ENCODE measurements around the gene RSRC1. TPM values are rescaled to one million over a fixed set of nuclear protein-coding genes. Genes with fewer than 3 reads are reported as not detected.

The RSRC1 gene
- total and polyA plus RNA-seq, 2 of the 13 experiments (the other 11 are each of a cell fraction or from before 2014, with no cell fraction given), result 4.9 to 63.0 TPM

DNA sequence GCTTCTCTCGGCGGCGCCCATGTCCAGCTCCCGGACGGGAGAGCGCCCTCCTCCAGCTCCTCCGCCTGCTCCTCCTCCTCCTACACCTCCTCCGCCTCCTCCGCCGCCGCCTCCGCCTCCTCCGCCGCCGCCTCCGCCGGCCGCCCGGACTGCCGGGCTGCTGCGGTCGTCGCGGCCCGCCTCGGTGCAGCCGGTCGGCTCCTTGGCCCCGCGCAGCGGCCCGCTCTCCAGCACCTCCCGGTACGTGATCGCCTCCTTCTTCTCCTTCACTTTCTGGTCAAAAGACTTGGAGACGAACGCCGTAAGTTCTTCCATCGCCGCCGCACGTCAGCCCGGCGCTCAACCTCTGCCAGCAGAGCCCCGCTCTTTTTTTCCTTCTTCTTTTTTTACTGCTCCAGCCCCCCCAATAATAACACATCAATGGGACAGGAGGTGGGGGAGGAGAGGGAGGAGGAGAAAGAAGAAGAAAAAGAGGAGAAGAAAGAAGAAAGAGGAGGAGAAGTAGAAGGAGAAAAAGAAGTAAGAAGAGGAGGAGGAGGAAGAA, 4.1 kb upstream of the RSRC1 start (continued):
- TF ChIP-seq ZNF687 (CRISPR knock-in tag; IDR thresholded peaks at IDR 0.05) (0 out of 2 replicates have a peak, but pooled peaks have one; percentile 4), CENPT (CRISPR knock-in tag; IDR thresholded peaks at IDR 0.05; ENCODE audit: low read depth) (no peak)
- TF ChIP-seq, protein P1, sequence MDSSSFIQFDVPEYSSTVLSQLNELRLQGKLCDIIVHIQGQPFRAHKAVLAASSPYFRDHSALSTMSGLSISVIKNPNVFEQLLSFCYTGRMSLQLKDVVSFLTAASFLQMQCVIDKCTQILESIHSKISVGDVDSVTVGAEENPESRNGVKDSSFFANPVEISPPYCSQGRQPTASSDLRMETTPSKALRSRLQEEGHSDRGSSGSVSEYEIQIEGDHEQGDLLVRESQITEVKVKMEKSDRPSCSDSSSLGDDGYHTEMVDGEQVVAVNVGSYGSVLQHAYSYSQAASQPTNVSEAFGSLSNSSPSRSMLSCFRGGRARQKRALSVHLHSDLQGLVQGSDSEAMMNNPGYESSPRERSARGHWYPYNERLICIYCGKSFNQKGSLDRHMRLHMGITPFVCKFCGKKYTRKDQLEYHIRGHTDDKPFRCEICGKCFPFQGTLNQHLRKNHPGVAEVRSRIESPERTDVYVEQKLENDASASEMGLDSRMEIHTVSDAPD (CRISPR knock-in tag; IDR thresholded peaks at IDR 0.05), result no peak

- intact Hi-C loops (cut with micrococcal nuclease; ENCODE audit: unreplicated experiment) (loop anchor here (5.0 kb wide), 1 partner anchor 205 kb away; no protein-coding TSS in a partner anchor), in situ Hi-C loops (cut with HindIII; ENCODE audit: extremely low pct_ligation_motif_present, low pct_unique_long_range_greater_than_20kb) (no loop called here)
- Histone ChIP-seq H3K9ac (ENCODE audit: insufficient read depth, low read depth, low read length) (no peak overlapping the region), H3K4me3 (replicated peaks in 1 of 3; ENCODE audit: insufficient read depth in 1 of 3, low read depth in 2 of 3, low read length in 3 of 3) (peak overlapping the region in 2 of 3 experiments; percentile 58 to 75; a peak in 4 of 6 replicates), H3K27me3 (ENCODE audit: control insufficient read depth in 1 of 2, insufficient read depth in 2 of 2, low read length in 2 of 2) (peaks cover 10 to 66% of the 10 kb centered on the region in 2 experiments), H4K20me1 (ENCODE audit: insufficient read depth, low read length) (no peaks in the 10 kb centered on the region), H3K79me2 (ENCODE audit: insufficient read depth, low read length) (peaks cover 14% of the 10 kb centered on the region), H3K4me2 (ENCODE audit: low read depth, low read length) (peak overlapping the region; percentile 77), H2AFZ (ENCODE audit: low read length) (no peak overlapping the region), H3K36me3 (replicated peaks in 1 of 2; ENCODE audit: control insufficient read depth in 1 of 2, insufficient read depth in 2 of 2, low read length in 2 of 2) (no peaks in the 10 kb centered on the region), H3K4me1 (ENCODE audit: insufficient read depth, low read length) (peaks cover 64% of the 10 kb centered on the region), H3K27ac (ENCODE audit: extremely low read length, insufficient read depth, low read length) (no peak overlapping the region), H3K9me3 (ENCODE audit: low read length) (no peaks in the 10 kb centered on the region)
- DNase-seq (ENCODE audit: low spot score), result no peak
- ChIA-PET POLR2A (interaction anchor here (1.0 kb wide), 1 partner anchor 9 kb away, joined by 4 read pairs; no protein-coding TSS in a partner anchor), CTCF (ENCODE audit: low intra/inter-chr PET ratio, low total read pairs) (no interaction called here)
- ATAC-seq, result peak; percentile 9
- WGBS (ENCODE audit: low lambda C conversion rate), result 15% methylated on average over 25 of the region's 37 CpGs
- no TSS peak for BruUV-seq (replicated peaks)
- no peak for FAIRE-seq
- TF ChIP-seq GZF1 (CRISPR knock-in tag; IDR thresholded peaks at IDR 0.05) (peak; percentile 90), ZNF484 (CRISPR knock-in tag; IDR thresholded peaks at IDR 0.05; ENCODE audit: borderline replicate concordance, low read depth) (no peak), ZNF367 (CRISPR knock-in tag; IDR thresholded peaks at IDR 0.05; ENCODE audit: borderline replicate concordance) (no peak), ZNF777 (CRISPR knock-in tag; IDR thresholded peaks at IDR 0.05) (peak; percentile 37; the same call in 1 of the 2 replicates), MEF2D (CRISPR knock-in tag; IDR thresholded peaks at IDR 0.05) (no peak), NPAS2 (CRISPR knock-in tag; IDR thresholded peaks at IDR 0.05; ENCODE audit: borderline replicate concordance) (no peak), CBX5 (CRISPR knock-in tag; IDR thresholded peaks at IDR 0.05; ENCODE audit: borderline replicate concordance) (no peak), ZNF687 (CRISPR knock-in tag; IDR thresholded peaks at IDR 0.05) (0 out of 2 replicates have a peak, but pooled peaks have one; percentile 8)
These were observed 3.0 kb upstream of the RSRC1 start for GRCh38 chr3:158106766-158107471.

Data from HepG2 (cell line).